Measurements from ENCODE around the gene APOOL.

APOOL gene

DNA sequence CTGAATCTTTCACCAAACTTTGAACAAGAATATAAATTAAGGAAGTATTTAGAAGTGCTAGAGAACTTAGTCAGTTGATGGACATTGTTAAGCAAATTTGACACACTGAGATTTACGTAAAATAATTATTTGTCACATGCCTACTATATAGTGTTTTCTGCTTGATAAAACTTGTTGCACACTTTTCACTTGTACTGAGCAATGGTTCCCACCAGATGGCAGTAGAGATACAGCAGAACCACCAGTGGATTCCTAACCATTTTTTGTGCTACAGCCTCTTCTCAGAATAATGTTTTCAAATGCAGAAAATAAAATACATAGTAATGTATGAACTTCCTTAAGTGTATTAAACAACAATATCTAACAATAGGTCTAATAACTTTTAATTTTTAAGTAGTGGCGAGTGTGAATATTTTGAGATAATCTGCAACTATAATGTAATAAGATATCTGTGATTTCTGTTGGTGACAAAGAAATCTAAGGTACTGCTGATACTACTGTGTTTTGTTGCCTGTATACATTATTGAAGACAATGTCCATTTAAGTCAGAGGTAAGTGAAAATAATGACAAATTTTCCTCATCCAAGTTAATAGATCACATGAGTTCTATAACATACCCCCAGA is 81.2 kb downstream of the APOOL start:
- no peak overlapping the region for H3K4me3 ChIP-seq (ENCODE audit: low read depth, low read length)
- TF ChIP-seq, protein P1, sequence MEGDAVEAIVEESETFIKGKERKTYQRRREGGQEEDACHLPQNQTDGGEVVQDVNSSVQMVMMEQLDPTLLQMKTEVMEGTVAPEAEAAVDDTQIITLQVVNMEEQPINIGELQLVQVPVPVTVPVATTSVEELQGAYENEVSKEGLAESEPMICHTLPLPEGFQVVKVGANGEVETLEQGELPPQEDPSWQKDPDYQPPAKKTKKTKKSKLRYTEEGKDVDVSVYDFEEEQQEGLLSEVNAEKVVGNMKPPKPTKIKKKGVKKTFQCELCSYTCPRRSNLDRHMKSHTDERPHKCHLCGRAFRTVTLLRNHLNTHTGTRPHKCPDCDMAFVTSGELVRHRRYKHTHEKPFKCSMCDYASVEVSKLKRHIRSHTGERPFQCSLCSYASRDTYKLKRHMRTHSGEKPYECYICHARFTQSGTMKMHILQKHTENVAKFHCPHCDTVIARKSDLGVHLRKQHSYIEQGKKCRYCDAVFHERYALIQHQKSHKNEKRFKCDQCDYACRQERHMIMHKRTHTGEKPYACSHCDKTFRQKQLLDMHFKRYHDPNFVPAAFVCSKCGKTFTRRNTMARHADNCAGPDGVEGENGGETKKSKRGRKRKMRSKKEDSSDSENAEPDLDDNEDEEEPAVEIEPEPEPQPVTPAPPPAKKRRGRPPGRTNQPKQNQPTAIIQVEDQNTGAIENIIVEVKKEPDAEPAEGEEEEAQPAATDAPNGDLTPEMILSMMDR (IDR thresholded peaks at IDR 0.05; ENCODE audit: low read depth, low read length) = peak; percentile 79

DNA sequence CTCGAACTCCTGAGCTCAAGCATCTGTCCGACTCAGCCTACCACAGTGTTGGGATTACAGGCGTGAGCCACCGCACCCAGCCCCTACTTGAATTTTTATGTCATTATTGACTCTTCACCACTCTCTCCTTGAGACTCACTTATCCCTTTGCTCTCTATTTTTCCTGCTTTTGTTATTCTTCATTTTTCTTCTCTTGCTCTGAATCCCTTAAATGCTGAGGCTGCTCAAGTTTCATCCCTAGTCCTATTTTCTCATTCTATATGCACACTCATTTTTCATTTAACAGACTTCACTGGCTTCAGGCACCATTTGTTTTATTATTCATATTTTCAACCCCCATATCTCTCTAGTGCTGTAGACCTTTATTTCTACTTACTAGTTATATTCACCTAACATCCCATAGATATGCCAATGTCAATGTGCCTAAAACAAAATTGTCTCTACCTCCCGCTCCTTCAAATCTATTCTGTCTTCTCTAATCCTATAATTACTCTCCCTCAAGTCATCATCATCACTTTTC is 85.7 kb downstream of the APOOL start:
- TF ChIP-seq, protein P1 (IDR thresholded peaks at IDR 0.05; ENCODE audit: low read depth, low read length) = no peak
- H3K4me3 ChIP-seq (ENCODE audit: low read depth, low read length) = no peak overlapping the region

GRCh38 chrX:85107407-85107806 is 103.7 kb downstream of the APOOL start:
- TF ChIP-seq, protein P1 (IDR thresholded peaks at IDR 0.05; ENCODE audit: low read depth, low read length) = no peak

GRCh38 chrX:85108165-85108564 is 104.5 kb downstream of the APOOL start:
- TF ChIP-seq, protein P1 (IDR thresholded peaks at IDR 0.05; ENCODE audit: low read depth, low read length) = no peak
- no peak overlapping the region for H3K4me3 ChIP-seq (ENCODE audit: low read depth, low read length)

More at GRCh38 chrX:85107407-85107806, 103.7 kb downstream of the APOOL start:
- H3K4me3 ChIP-seq (ENCODE audit: low read depth, low read length) = no peak overlapping the region

- no peak overlapping the region for H3K4me3 ChIP-seq (ENCODE audit: low read depth, low read length)
- TF ChIP-seq, protein P1 (IDR thresholded peaks at IDR 0.05; ENCODE audit: low read depth, low read length) = peak; percentile 46
Observed at GRCh38 chrX:85109235-85109634, 105.6 kb downstream of the APOOL start.

DNA sequence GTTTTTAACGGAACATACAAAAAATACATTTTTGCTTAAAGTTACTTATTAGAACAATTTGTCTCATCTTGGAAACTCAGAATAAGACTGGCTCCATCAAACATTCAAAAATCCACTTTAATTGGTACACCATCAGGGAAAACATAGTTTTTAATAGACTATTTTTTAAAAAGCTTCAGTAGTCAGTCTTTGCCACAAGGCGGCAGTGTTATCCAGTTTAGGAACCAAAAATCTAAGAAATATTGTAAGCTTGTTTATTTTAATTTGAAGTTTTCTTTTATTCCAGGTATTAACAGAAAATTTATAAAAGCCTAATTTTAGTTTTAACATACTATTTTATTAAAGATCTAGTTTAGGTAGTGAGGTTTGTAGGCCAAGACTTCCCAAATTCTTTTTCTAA is 107.7 kb downstream of the APOOL start:
- no peak overlapping the region for H3K4me3 ChIP-seq (ENCODE audit: low read depth, low read length)
- TF ChIP-seq, protein P1 (IDR thresholded peaks at IDR 0.05; ENCODE audit: low read depth, low read length) = peak; percentile 67; the same call in 1 of the 2 replicates

GRCh38 chrX:85112293-85112692 is 108.6 kb downstream of the APOOL start:
- TF ChIP-seq, protein P1 (IDR thresholded peaks at IDR 0.05; ENCODE audit: low read depth, low read length) = no peak
- no peak overlapping the region for H3K4me3 ChIP-seq (ENCODE audit: low read depth, low read length)
